AG09309 (cell line): ENCODE results near the gene HBEGF.

ENCODE experiments used
- DNase-seq: peaks from one replicate; pipeline ENCODE4 v3.0.0-alpha.2; 2010; ENCODE audit warnings: low read depth
- H3K4me3 ChIP-seq: 2 replicates; pipeline ENCODE4 v1.5.1; 2011; ENCODE audit warnings: mild to moderate bottlenecking, low read depth, low read length, moderate library complexity; ENCODE audit not compliant: control insufficient read depth
- TF ChIP-seq, protein P1 (sequence below): IDR thresholded peaks from 2 replicates; pipeline ENCODE4 v1.5.1; 2011; ENCODE audit warnings: mild to moderate bottlenecking, low read depth, low read length, inconsistent platforms; ENCODE audit not compliant: insufficient read depth, control insufficient read depth; ENCODE audit errors: missing control alignments

HBEGF gene

GRCh38 chr5:140366589-140367255 is 20.3 kb upstream of the HBEGF start:
- TF ChIP-seq, protein P1, sequence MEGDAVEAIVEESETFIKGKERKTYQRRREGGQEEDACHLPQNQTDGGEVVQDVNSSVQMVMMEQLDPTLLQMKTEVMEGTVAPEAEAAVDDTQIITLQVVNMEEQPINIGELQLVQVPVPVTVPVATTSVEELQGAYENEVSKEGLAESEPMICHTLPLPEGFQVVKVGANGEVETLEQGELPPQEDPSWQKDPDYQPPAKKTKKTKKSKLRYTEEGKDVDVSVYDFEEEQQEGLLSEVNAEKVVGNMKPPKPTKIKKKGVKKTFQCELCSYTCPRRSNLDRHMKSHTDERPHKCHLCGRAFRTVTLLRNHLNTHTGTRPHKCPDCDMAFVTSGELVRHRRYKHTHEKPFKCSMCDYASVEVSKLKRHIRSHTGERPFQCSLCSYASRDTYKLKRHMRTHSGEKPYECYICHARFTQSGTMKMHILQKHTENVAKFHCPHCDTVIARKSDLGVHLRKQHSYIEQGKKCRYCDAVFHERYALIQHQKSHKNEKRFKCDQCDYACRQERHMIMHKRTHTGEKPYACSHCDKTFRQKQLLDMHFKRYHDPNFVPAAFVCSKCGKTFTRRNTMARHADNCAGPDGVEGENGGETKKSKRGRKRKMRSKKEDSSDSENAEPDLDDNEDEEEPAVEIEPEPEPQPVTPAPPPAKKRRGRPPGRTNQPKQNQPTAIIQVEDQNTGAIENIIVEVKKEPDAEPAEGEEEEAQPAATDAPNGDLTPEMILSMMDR: no peak
- H3K4me3 ChIP-seq: no peak overlapping the region
- DNase-seq: no peak

GRCh38 chr5:140365941-140366340 is 19.5 kb upstream of the HBEGF start:
- TF ChIP-seq, protein P1: no peak
- DNase-seq: no peak
- no peak overlapping the region for H3K4me3 ChIP-seq

GRCh38 chr5:140365282-140365681 is 18.9 kb upstream of the HBEGF start:
- TF ChIP-seq, protein P1: no peak
- no peak for DNase-seq
- no peak overlapping the region for H3K4me3 ChIP-seq

- no peak for DNase-seq
- H3K4me3 ChIP-seq: no peak overlapping the region
- TF ChIP-seq, protein P1: no peak
These were observed 18.0 kb upstream of the HBEGF start for GRCh38 chr5:140364472-140364765.

GRCh38 chr5:140363631-140364471 is 17.4 kb upstream of the HBEGF start:
- no peak for DNase-seq
- H3K4me3 ChIP-seq: peak overlapping the region; percentile 43
- TF ChIP-seq, protein P1: no peak

DNA sequence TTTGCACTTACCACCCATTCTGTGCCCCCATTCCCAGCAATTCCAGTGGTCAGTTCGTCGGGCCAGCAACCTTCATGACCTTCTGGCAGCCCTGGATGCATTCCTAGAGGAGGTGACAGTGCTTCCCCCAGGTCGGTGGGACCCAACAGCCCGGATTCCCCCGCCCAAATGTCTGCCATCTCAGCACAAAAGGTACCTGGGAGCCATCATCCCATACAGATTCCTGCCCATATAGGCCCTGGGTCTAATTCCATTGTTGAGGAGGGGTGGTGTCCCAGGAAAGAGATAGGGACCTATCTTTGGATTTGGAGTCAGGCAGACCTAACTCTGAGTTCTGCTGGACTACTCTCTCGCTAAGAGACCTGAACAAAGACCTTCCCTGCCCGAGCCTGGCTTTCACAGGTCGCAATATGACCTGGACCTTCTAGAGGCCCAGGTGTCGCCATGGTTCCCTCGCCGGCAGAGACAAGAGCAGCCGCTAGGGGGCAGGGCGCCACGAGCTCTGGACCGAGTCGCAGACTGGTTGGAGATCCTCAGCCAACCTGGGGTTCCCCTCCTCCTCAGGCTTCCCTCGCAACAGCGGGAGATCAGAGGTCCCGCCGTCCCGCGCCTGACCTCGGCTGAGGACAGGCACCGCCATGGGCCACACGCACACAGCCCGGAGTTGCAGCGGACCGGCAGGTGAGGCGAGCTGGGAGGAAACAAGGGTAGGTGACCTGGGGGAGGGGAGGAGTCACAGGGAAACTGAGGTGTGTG is 16.6 kb upstream of the HBEGF start:
- TF ChIP-seq, protein P1: peak; percentile 94
- no peak for DNase-seq
- peak overlapping the region; percentile 43 for H3K4me3 ChIP-seq
